GM18502 (cell line): ENCODE measurements around the gene INPP4B.

Source experiments
- ATAC-seq: cut with Tn5 transposase; IDR thresholded peaks from one replicate; pipeline ENCODE4 v1.9.1; 2021; ENCODE audit warnings: mild to moderate bottlenecking; ENCODE audit not compliant: unreplicated experiment, poor library complexity

Gene INPP4B

GRCh38 chr4:142203505-142203904, 642.6 kb downstream of the INPP4B start:
- ATAC-seq: no peak

- ATAC-seq: peak; percentile 89
Observed at GRCh38 chr4:142202404-142203332, 643.4 kb downstream of the INPP4B start.

- no peak for ATAC-seq
Observed at GRCh38 chr4:142201041-142201440, 645.1 kb downstream of the INPP4B start.

- no peak for ATAC-seq
Observed at GRCh38 chr4:142194905-142195304, 651.2 kb downstream of the INPP4B start.

- ATAC-seq: no peak
Observed at GRCh38 chr4:142191901-142192300, 654.2 kb downstream of the INPP4B start.

- no peak for ATAC-seq
Observed at GRCh38 chr4:142181021-142181420, 665.1 kb downstream of the INPP4B start.

GRCh38 chr4:142169216-142169615, 676.9 kb downstream of the INPP4B start:
- no peak for ATAC-seq

GRCh38 chr4:142168181-142168580, 677.9 kb downstream of the INPP4B start:
- ATAC-seq: no peak

- no peak for ATAC-seq
Observed at GRCh38 chr4:142164767-142165500, 681.2 kb downstream of the INPP4B start.

GRCh38 chr4:142161086-142161485, 685.0 kb downstream of the INPP4B start:
- no peak for ATAC-seq

- ATAC-seq: no peak
Observed at GRCh38 chr4:142160509-142160908, 685.6 kb downstream of the INPP4B start.

GRCh38 chr4:142158980-142159379, 687.1 kb downstream of the INPP4B start:
- ATAC-seq: no peak

GRCh38 chr4:142156256-142156655, 689.8 kb downstream of the INPP4B start:
- no peak for ATAC-seq

GRCh38 chr4:142155347-142155746, 690.8 kb downstream of the INPP4B start:
- ATAC-seq: no peak

- ATAC-seq: no peak
Observed at GRCh38 chr4:142150483-142150882, 695.6 kb downstream of the INPP4B start.

- ATAC-seq: no peak
Observed at GRCh38 chr4:142144813-142145212, 701.3 kb downstream of the INPP4B start.

- ATAC-seq: no peak
Observed at GRCh38 chr4:142142366-142143054, 703.6 kb downstream of the INPP4B start.

GRCh38 chr4:142141224-142141623, 704.9 kb downstream of the INPP4B start:
- no peak for ATAC-seq

- no peak for ATAC-seq
Observed at GRCh38 chr4:142130666-142131065, 715.4 kb downstream of the INPP4B start.

GRCh38 chr4:142129931-142130330, 716.2 kb downstream of the INPP4B start:
- no peak for ATAC-seq

GRCh38 chr4:142129473-142129872, 716.6 kb downstream of the INPP4B start:
- no peak for ATAC-seq
